Heart left ventricle (tissue), 16 donors: ENCODE measurements around the gene LCE2B. TPM values are rescaled to one million over a fixed set of nuclear protein-coding genes. Genes with fewer than 3 reads are reported as not detected.

Experiments used
- ATAC-seq, 4 donors: fragments of 200-7000 bp; cut with Tn5 transposase; one replicate each; pipeline ENCODE4 v1.9.1; 2020 to 2022; ENCODE audit warnings: moderate library complexity in 4 of 4, mild to moderate bottlenecking in 3 of 4, moderate number of reproducible peaks in 1 of 4
- DNase-seq, 5 donors: peaks; one replicate each; pipeline ENCODE4 v3.0.0-alpha.2; 2020
- H3K27ac ChIP-seq, 12 donors: fragments of 200-600 bp; sonication (generic) in 4 of 12; one replicate each; pipeline versions ENCODE4 v1.5.0 to v1.8.0; 2016 to 2022; ENCODE audit warnings: mild to moderate bottlenecking in 2 of 12
- H3K27me3 ChIP-seq, 9 donors: fragments of 200-600 bp; sonication (generic) in 2 of 9; one replicate each; pipeline versions ENCODE4 v1.5.1 to v1.8.0; 2016 to 2022; ENCODE audit warnings: mild to moderate bottlenecking in 3 of 9
- H3K36me3 ChIP-seq, 9 donors: fragments of 200-600 bp; sonication (generic) in 2 of 9; one replicate each; pipeline versions ENCODE4 v1.5.0 to v1.8.0; 2018 to 2022; ENCODE audit warnings: mild to moderate bottlenecking in 2 of 9
- H3K4me1 ChIP-seq, 12 donors: fragments of 200-600 bp; sonication (generic) in 4 of 12; one replicate each; pipeline versions ENCODE4 v1.5.0 to v1.8.0; 2016 to 2022; ENCODE audit warnings: mild to moderate bottlenecking in 3 of 12
- H3K4me3 ChIP-seq, 12 donors: fragments of 200-600 bp; sonication (generic) in 4 of 12; one replicate each; pipeline versions ENCODE4 v1.5.0 to v1.8.0; 2017 to 2022; ENCODE audit warnings: mild to moderate bottlenecking in 9 of 12, moderate library complexity in 4 of 12
- H3K9me3 ChIP-seq, 12 donors: fragments of 200-600 bp; sonication (generic) in 4 of 12; one replicate each; pipeline versions ENCODE4 v1.5.0 to v1.8.0; 2016 to 2022; ENCODE audit warnings: mild to moderate bottlenecking in 1 of 12
- POLR2A ChIP-seq, 2 donors: fragments of 450-650 bp; IDR thresholded peaks; one replicate each; pipeline ENCODE4 v1.6.1; 2017; ENCODE audit warnings: antibody characterized with exemption in 2 of 2, mild to moderate bottlenecking in 2 of 2, moderate library complexity in 2 of 2
- WGBS, 4 donors: extraction: QIAGEN DNeasy Blood & Tissue Kit in 2 of 4; methylation state at CpG; one replicate each; pipeline versions ENCODE4 v1.1.5 to v1.1.7; 2013 to 2018; 5-methylcytosine and 5-hydroxymethylcytosine counted together
- intact Hi-C, 10 donors: fragments of 100-400 bp; cut with DNase I; formaldehyde crosslinking; loops; one replicate each; pipeline versions ENCODE4 v1.11.1 to v1.14.2; 2022
- polyA plus RNA-seq, 2 donors: library from polyadenylated mRNA; stranded (reverse); fragments of 200-250 nt; gene quantifications; one replicate each; pipeline ENCODE4 v1.2.3, GENCODE V29; 2013
- total RNA-seq, 9 donors: library from RNA; depleted of rRNA in 2 of 9; stranded (reverse); fragments of >200 nt in 2 of 9; fragmentation: NEBNext Ultra II Directional in 3 of 9; extraction: Animal tissue kit (Norgen Biotek cat#: 25700) in 3 of 9; gene quantifications; one replicate each; pipeline versions ENCODE4 v1.1.0 to v1.2.4, GENCODE V29; 2016 to 2023
- TF ChIP-seq, protein P1 (sequence below), 12 donors: fragments of 200-600 bp; sonication (generic) in 4 of 12; IDR thresholded peaks; one replicate each; pipeline versions ENCODE4 v1.5.0 to v1.8.0; 2018 to 2022; ENCODE audit warnings: antibody characterized with exemption in 12 of 12, mild to moderate bottlenecking in 5 of 12
- donor health status: ischemic (EF 13 %, LVEDD 7.1; RV severe dilation, severe dysfunction).
- donor health status: healthy with polysubstance abuse.
- donor health status: DM: no; HTN: yes; CAD: no.
- donor health status: DM: no; HTN: no; CAD: no.
- donor health status: ischemic (EF 25% LVEDD 6.9; RV normal size, moderate dysfunction).
- donor health status: ischemic (EF 25% LVEDD 5.7; RV mildly dilated, moderate dysfunction).
- donor health status: healthy.
- donor health status: DM: yes; HTN: yes; CAD: no.
- donor health status: ischemic (EF 35%, LVEDD 5.7; RV mildly dilated, moderate dysfunction).
- donor health status: nonischemic (EF 11% LVEDD 7.7; RV severe dilation, severe dysfunction).
- donor health status: DM: yes; HTN: yes; CAD: no.
- donor health status: PGD.
- donor health status: ischemic (EF 29% LVEDD 5.4; RV normal size, mild dysfunction).
- donor health status: nonischemic (EF 23%, LVEDD 6.1; RV moderate dilation, normal function).

The LCE2B gene
- total and polyA plus RNA-seq, 11 donors: not detected

DNA sequence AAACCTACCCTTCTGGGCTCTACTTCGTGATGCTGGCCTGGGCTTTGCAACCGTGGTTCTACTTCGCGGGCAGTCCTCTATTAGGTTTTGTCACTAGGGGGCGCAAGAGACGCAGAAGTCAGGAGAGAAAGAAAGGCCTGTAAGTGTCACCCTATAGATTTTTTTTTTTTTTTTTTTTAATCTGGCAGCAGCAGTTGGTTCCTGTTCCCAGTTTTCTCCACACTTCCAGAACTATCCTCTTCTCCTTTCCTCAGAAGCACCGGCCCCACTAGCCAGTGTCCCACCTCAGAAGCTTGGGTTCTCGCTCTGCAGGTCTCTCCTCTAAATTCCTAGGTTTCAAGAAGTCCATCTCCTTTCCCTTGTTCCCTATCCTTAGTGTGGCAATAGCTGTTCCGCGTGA is 31.8 kb upstream of the LCE2B start:
- DNase-seq (no peak), ATAC-seq (no peak)
- peaks cover 0 to 7% (median 0%) of the 10 kb centered on the region in 9 donors for H3K27me3 ChIP-seq
- H3K36me3 ChIP-seq: no peaks in the 10 kb centered on the region
- H3K9me3 ChIP-seq: no peaks in the 10 kb centered on the region
- intact Hi-C loops: loop anchor here in 2 of 10 donors (10.0 kb wide), 1 partner anchor 571 kb away; no protein-coding TSS in a partner anchor
- H3K4me3 ChIP-seq: no peak overlapping the region
- H3K4me1 ChIP-seq: no peaks in the 10 kb centered on the region
- TF ChIP-seq, protein P1, sequence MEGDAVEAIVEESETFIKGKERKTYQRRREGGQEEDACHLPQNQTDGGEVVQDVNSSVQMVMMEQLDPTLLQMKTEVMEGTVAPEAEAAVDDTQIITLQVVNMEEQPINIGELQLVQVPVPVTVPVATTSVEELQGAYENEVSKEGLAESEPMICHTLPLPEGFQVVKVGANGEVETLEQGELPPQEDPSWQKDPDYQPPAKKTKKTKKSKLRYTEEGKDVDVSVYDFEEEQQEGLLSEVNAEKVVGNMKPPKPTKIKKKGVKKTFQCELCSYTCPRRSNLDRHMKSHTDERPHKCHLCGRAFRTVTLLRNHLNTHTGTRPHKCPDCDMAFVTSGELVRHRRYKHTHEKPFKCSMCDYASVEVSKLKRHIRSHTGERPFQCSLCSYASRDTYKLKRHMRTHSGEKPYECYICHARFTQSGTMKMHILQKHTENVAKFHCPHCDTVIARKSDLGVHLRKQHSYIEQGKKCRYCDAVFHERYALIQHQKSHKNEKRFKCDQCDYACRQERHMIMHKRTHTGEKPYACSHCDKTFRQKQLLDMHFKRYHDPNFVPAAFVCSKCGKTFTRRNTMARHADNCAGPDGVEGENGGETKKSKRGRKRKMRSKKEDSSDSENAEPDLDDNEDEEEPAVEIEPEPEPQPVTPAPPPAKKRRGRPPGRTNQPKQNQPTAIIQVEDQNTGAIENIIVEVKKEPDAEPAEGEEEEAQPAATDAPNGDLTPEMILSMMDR (IDR thresholded peaks at IDR 0.05): peak in 10 of 12 donors; percentile 19 to 61 (median 40)
- no peak for TF ChIP-seq POLR2A (IDR thresholded peaks at IDR 0.05)
- 26 to 29% (median 27%) methylated on average over 10 of the region's 10 CpGs for WGBS, 4 donors
- H3K27ac ChIP-seq: no peak overlapping the region

DNA sequence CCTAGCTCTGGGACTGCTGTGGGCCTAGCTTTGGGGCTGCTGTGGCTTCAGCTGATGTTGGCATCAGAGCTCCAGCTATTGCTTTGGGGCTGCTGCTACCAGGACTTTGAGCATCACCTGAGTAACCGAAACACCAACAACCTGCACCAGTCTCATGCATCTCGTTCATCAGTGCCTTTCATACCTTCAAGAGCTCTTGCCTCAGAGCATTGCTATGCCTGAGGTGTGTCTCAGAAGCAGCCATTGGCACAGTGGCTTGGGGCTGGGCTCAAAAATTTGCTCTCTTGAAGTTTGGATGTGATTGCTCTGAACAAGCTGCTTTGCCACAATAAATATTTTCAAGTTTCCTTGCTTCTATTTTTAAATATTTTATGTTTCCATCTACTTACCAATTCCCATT is 29.5 kb upstream of the LCE2B start:
- H3K36me3 ChIP-seq: no peaks in the 10 kb centered on the region
- intact Hi-C loops: loop anchor here in 2 of 10 donors (10.0 kb wide), 1 partner anchor 568 kb away; no protein-coding TSS in a partner anchor
- TF ChIP-seq, protein P1 (IDR thresholded peaks at IDR 0.05): no peak
- no peak for TF ChIP-seq POLR2A (IDR thresholded peaks at IDR 0.05)
- H3K4me3 ChIP-seq: no peak overlapping the region
- DNase-seq (no peak), ATAC-seq (no peak)
- 46 to 60% (median 58%) methylated on average over 2 of the region's 2 CpGs for WGBS, 4 donors
- no peaks in the 10 kb centered on the region for H3K4me1 ChIP-seq
- peaks cover 0 to 3% (median 0%) of the 10 kb centered on the region in 9 donors for H3K27me3 ChIP-seq
- no peaks in the 10 kb centered on the region for H3K9me3 ChIP-seq
- H3K27ac ChIP-seq: no peak overlapping the region

DNA sequence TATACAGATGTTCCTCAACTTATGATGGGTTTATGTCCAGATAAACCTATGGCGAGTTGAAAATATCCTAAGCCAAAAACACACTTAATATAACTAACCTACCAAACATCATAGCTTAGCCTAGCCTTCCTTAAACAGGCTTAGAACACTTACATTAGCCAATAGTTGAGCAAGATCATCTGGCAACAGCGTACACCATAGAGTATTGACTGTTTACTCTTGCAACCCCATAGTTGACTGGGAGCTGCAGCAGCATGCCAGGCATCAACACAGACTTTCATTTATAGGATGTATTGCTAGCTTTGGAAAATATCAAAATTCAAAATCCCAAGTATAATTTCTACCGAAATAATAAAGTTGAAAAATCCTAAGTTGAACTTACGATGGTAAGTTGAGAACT is 28.2 kb upstream of the LCE2B start:
- TF ChIP-seq, protein P1 (IDR thresholded peaks at IDR 0.05): no peak
- TF ChIP-seq POLR2A (IDR thresholded peaks at IDR 0.05): no peak
- Histone ChIP-seq H3K4me1 (no peaks in the 10 kb centered on the region), H3K9me3 (no peaks in the 10 kb centered on the region), H3K4me3 (no peak overlapping the region), H3K27ac (no peak overlapping the region), H3K36me3 (no peaks in the 10 kb centered on the region), H3K27me3 (peaks cover 0 to 5% (median 0%) of the 10 kb centered on the region in 9 donors)
- WGBS, 4 donors: 82 to 86% (median 83%) methylated on average over 4 of the region's 4 CpGs
- no peak for DNase-seq
- ATAC-seq: no peak
- intact Hi-C loops: loop anchor here in 2 of 10 donors (10.0 kb wide), 1 partner anchor 567 kb away; no protein-coding TSS in a partner anchor

DNA sequence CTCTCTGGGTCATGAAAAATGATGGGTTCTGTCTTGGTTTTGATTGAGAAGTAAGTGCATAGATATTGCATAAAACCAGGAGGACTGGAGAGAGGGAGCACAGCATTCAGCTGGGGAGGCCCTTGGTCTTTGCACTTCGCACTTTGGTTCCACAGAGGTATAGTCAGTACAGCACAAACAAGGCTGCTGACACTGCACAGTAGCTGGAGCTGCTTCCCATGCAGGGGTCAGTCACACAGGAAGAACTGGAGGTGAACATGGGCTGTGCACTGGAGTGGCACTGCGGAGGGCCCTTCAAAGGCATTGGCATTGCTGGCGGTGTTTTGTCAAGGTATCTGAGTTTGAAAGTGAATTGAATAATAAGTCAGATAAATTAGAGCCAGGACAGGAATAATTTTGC is 27.3 kb upstream of the LCE2B start:
- WGBS, 4 donors: 75 to 91% (median 87%) methylated on average over 3 of the region's 3 CpGs
- intact Hi-C loops: loop anchor here in 2 of 10 donors (10.0 kb wide), 1 partner anchor 566 kb away; no protein-coding TSS in a partner anchor
- H3K27ac ChIP-seq: no peak overlapping the region
- ATAC-seq: no peak
- no peak for TF ChIP-seq POLR2A (IDR thresholded peaks at IDR 0.05)
- TF ChIP-seq, protein P1 (IDR thresholded peaks at IDR 0.05): no peak
- DNase-seq: no peak
- no peaks in the 10 kb centered on the region for H3K4me1 ChIP-seq
- peaks cover 0 to 10% (median 0%) of the 10 kb centered on the region in 9 donors for H3K27me3 ChIP-seq
- no peak overlapping the region for H3K4me3 ChIP-seq
- H3K9me3 ChIP-seq: no peaks in the 10 kb centered on the region
- no peaks in the 10 kb centered on the region for H3K36me3 ChIP-seq
